Esophagus (tissue), 2 donors: ENCODE data around the gene CRIP3. TPM values are rescaled to one million over a fixed set of nuclear protein-coding genes. Genes with fewer than 3 reads are reported as not detected.
A peak's percentile ranks its signal among the peaks of the same experiment; 100 is the strongest.

ENCODE experiments used
- H3K27ac ChIP-seq, 2 donors: one replicate each; pipeline ENCODE4 v1.5.1; 2013; ENCODE audit warnings: low read depth in 2 of 2, mild to moderate bottlenecking in 2 of 2, inconsistent platforms in 1 of 2, low read length in 1 of 2, moderate library complexity in 1 of 2
- H3K27me3 ChIP-seq, 2 donors: one replicate each; pipeline ENCODE4 v1.6.1; 2013; ENCODE audit warnings: low read length in 2 of 2, control low read depth in 1 of 2, mild to moderate bottlenecking in 1 of 2; ENCODE audit not compliant: insufficient read depth in 2 of 2, control insufficient read depth in 1 of 2
- H3K36me3 ChIP-seq, 2 donors: one replicate each; pipeline ENCODE4 v1.6.1; 2013; ENCODE audit warnings: low read length in 1 of 2; ENCODE audit not compliant: control insufficient read depth in 2 of 2, insufficient read depth in 2 of 2
- H3K4me1 ChIP-seq, 2 donors: one replicate each; pipeline ENCODE4 v1.6.1; 2013; ENCODE audit warnings: low read length in 1 of 2; ENCODE audit not compliant: control insufficient read depth in 2 of 2, insufficient read depth in 2 of 2
- H3K4me3 ChIP-seq, 2 donors: one replicate each; pipeline ENCODE4 v1.5.1; 2013; ENCODE audit warnings: low read length in 2 of 2, mild to moderate bottlenecking in 2 of 2, low read depth in 1 of 2, moderate library complexity in 1 of 2
- H3K9me3 ChIP-seq, 2 donors: one replicate each; pipeline ENCODE4 v1.6.1; 2013; ENCODE audit warnings: mild to moderate bottlenecking in 2 of 2, low read depth in 1 of 2, low read length in 1 of 2, moderate library complexity in 1 of 2; ENCODE audit not compliant: control insufficient read depth in 2 of 2, insufficient read depth in 1 of 2
- WGBS, 2 donors: extraction: QIAGEN DNeasy Blood & Tissue Kit; methylation state at CpG; one replicate each; pipeline ENCODE4 v1.1.7; 2013; 5-methylcytosine and 5-hydroxymethylcytosine counted together
- polyA plus RNA-seq, 2 donors: library from polyadenylated mRNA; stranded (reverse); fragments of 200-250 nt; gene quantifications; one replicate each; pipeline ENCODE4 v1.2.3, GENCODE V29; 2013
- donor health status: healthy with polysubstance abuse.
- donor health status: Bipolar disorder and iron deficiency.

The CRIP3 gene
- polyA plus RNA-seq, 2 donors = 0.40 to 1.2 TPM

DNA sequence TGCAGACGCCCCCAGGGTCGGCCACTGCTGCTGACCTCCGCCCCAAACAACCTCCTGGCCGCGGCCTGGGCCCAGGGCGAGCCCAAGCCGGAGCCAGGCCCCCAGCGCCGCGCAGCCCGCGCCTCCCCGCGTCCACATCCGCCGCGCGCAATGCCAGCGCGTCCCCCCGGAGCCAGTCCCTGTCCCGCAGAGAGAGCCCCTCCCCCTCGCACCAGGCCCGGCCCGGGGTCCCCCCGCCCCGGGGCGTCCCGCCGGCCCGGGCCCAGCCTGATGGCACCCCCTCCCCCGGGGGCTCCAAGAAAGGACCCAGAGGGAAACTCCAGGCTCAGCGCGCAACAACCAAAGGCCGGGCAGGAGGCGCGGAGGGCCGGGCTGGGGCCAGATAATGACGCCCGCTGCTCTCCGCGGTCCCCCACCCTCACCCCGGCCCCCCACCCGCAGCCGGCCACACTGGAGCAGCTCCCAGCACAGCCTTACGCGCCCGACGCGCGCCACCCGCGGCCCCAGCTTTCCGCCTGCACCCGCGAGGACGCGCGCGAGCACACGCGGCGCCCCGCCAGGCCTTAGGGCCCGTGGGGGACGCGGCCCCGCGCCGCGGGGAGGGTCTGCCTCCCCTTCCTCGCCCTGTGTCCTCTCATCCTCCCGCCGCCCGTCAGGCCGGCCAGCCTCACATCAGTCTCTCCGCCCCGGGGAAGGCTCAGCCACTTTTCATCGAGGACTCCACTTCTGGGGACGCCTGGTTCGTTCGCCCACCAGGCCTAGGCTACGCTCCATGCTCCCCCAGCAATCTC lies 23.4 kb downstream of the CRIP3 start:
- Histone ChIP-seq H3K4me3 (peak overlapping the region in 1 of 2 donors; percentile 28), H3K4me1 (peaks cover 0 to 3% of the 10 kb centered on the region in 2 donors), H3K27me3 (no peaks in the 10 kb centered on the region), H3K36me3 (no peaks in the 10 kb centered on the region), H3K27ac (no peak overlapping the region), H3K9me3 (no peaks in the 10 kb centered on the region)
- 6 to 9% methylated on average over 59 to 83 of the region's 83 CpGs for WGBS, 2 donors

DNA sequence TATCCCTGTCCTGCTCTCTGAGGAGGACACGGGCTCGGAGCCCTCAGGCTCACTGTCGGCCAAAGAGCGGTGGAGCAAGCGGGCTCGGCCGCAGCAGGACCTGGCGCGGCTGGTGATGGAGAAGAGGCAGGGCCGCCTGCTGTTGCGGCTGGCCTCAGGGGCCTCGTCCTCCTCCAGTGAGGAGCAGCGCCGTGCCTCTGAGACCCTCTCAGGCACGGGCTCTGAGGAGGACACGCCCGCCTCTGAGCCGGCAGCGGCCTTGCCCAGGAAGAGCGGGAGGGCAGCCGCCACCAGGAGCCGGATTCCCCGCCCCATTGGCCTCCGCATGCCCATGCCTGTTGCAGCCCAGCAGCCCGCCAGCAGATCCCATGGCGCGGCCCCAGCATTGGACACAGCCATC lies 24.7 kb downstream of the CRIP3 start:
- WGBS, 2 donors = 51 to 67% methylated on average over 21 to 27 of the region's 27 CpGs
- Histone ChIP-seq H3K9me3 (no peaks in the 10 kb centered on the region), H3K4me3 (peak overlapping the region in 1 of 2 donors; percentile 1), H3K36me3 (no peaks in the 10 kb centered on the region), H3K27ac (no peak overlapping the region), H3K4me1 (peaks cover 0 to 3% of the 10 kb centered on the region in 2 donors), H3K27me3 (no peaks in the 10 kb centered on the region)

- H3K27me3 ChIP-seq = no peaks in the 10 kb centered on the region
These were observed 25.1 kb downstream of the CRIP3 start for GRCh38 chr6:43283514-43283901.

GRCh38 chr6:43282636-43283513 lies 25.8 kb downstream of the CRIP3 start:
- no peaks in the 10 kb centered on the region for H3K9me3 ChIP-seq
- H3K4me3 ChIP-seq = no peak overlapping the region
- H3K27ac ChIP-seq = no peak overlapping the region
- WGBS, 2 donors = 79 to 81% methylated on average over 29 to 32 of the region's 32 CpGs
- no peaks in the 10 kb centered on the region for H3K27me3 ChIP-seq
- no peaks in the 10 kb centered on the region for H3K36me3 ChIP-seq
- H3K4me1 ChIP-seq = peaks cover 0 to 3% of the 10 kb centered on the region in 2 donors

More at GRCh38 chr6:43283514-43283901, 25.1 kb downstream of the CRIP3 start:
- WGBS, 2 donors = 77 to 86% methylated on average over 18 of the region's 18 CpGs
- Histone ChIP-seq H3K9me3 (no peaks in the 10 kb centered on the region), H3K4me3 (no peak overlapping the region), H3K4me1 (peaks cover 0 to 3% of the 10 kb centered on the region in 2 donors), H3K27ac (no peak overlapping the region), H3K36me3 (no peaks in the 10 kb centered on the region)

GRCh38 chr6:43282060-43282459 lies 26.6 kb downstream of the CRIP3 start:
- Histone ChIP-seq H3K4me1 (peaks cover 0 to 3% of the 10 kb centered on the region in 2 donors), H3K36me3 (no peaks in the 10 kb centered on the region), H3K4me3 (no peak overlapping the region), H3K27ac (no peak overlapping the region), H3K9me3 (no peaks in the 10 kb centered on the region), H3K27me3 (no peaks in the 10 kb centered on the region)
- 66 to 69% methylated on average over 9 of the region's 9 CpGs for WGBS, 2 donors

GRCh38 chr6:43280234-43280633 lies 28.4 kb downstream of the CRIP3 start:
- Histone ChIP-seq H3K4me3 (no peak overlapping the region), H3K36me3 (no peaks in the 10 kb centered on the region), H3K9me3 (no peaks in the 10 kb centered on the region), H3K4me1 (peaks cover 0 to 3% of the 10 kb centered on the region in 2 donors), H3K27ac (no peak overlapping the region), H3K27me3 (no peaks in the 10 kb centered on the region)
- 75 to 76% methylated on average over 2 of the region's 2 CpGs for whole genome bisulfite sequencing, 2 donors

DNA sequence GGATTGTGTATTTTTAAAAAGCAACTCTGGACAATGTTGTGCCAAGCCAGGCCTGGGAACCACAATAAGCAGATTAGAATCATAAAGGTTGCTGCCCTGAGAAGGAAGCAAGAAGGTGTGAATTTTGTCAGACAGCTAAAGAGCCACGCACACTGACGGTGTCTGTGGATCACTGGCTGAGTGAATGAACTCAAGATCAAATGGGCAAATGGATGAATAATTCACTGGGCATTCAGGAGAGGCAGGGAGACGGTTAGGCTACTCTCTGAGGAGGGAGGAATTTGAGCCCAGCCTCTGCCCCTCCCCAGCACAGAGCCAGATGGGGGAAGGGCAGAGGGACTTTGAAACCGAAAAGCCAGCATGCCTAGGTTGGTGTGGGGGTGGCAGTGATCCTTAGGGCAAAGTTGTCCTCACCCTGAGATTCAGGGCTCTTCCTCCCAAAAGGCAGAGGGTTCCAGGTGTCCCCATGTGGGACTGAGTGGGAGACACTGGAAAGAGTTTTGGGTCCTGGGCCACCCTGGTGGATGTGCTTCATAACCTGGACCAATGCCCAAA lies 30.0 kb downstream of the CRIP3 start:
- H3K4me1 ChIP-seq = no peaks in the 10 kb centered on the region
- no peaks in the 10 kb centered on the region for H3K27me3 ChIP-seq
- no peak overlapping the region for H3K4me3 ChIP-seq
- 53 to 71% methylated on average over 4 of the region's 4 CpGs for WGBS, 2 donors
- no peaks in the 10 kb centered on the region for H3K9me3 ChIP-seq
- H3K36me3 ChIP-seq = no peaks in the 10 kb centered on the region
- H3K27ac ChIP-seq = no peak overlapping the region

GRCh38 chr6:43277643-43278523 lies 30.7 kb downstream of the CRIP3 start:
- Histone ChIP-seq H3K27ac (no peak overlapping the region), H3K27me3 (no peaks in the 10 kb centered on the region), H3K4me1 (no peaks in the 10 kb centered on the region), H3K9me3 (no peaks in the 10 kb centered on the region), H3K4me3 (no peak overlapping the region), H3K36me3 (no peaks in the 10 kb centered on the region)
- WGBS, 2 donors = 69 to 72% methylated on average over 13 of the region's 13 CpGs

DNA sequence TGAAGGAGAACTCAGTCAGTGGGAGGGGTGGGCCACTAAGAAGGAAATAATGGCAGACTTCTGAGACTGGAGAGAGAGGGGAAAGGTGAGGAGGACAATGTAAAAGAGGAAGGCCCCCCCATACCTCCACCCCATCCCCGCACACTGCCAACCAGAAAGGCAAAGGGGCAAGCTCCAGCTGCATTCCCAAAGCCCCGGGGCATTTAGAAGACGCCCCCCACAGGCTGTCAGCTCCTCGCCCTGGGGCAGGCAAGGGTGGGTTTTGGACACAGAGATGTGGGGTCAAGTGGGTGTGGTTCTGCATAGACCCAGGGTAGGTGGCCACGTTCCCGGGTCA lies 31.4 kb downstream of the CRIP3 start:
- Histone ChIP-seq H3K4me3 (no peak overlapping the region), H3K9me3 (no peaks in the 10 kb centered on the region), H3K36me3 (no peaks in the 10 kb centered on the region), H3K27ac (no peak overlapping the region), H3K4me1 (no peaks in the 10 kb centered on the region), H3K27me3 (no peaks in the 10 kb centered on the region)
- WGBS, 2 donors = 82 to 87% methylated on average over 6 of the region's 6 CpGs
